ENCODE data around the gene XXYLT1.

The XXYLT1 gene

GRCh38 chr3:195253923-195254432 is 17.0 kb downstream of the XXYLT1 start:
- Histone ChIP-seq H3K9ac (ENCODE audit: low read length) (no peak overlapping the region), H3K9me3 (ENCODE audit: low read length) (no peaks in the 10 kb centered on the region), H3K36me3 (ENCODE audit: insufficient read depth, low read length) (no peaks in the 10 kb centered on the region), H3K4me3 (ENCODE audit: low read depth, low read length, poor library complexity, severe bottlenecking) (no peak overlapping the region), H3K9me2 (ENCODE audit: low read depth, low read length) (no peaks in the 10 kb centered on the region), H2AFZ (ENCODE audit: low read length) (no peak overlapping the region), H3K79me2 (ENCODE audit: insufficient read depth, low read length) (no peaks in the 10 kb centered on the region), H3K4me1 (ENCODE audit: insufficient read depth, low read length, severe bottlenecking) (peaks cover 7% of the 10 kb centered on the region), H3K27me3 (ENCODE audit: insufficient read depth, low read length) (peaks cover 4% of the 10 kb centered on the region; the same call in 1 of the 2 replicates), H3K27ac (ENCODE audit: low read depth, low read length, poor library complexity, severe bottlenecking) (no peak overlapping the region), H3K4me2 (ENCODE audit: low read length) (no peak overlapping the region), H4K20me1 (ENCODE audit: insufficient read depth, low read length) (no peaks in the 10 kb centered on the region), H3F3A (ENCODE audit: insufficient read depth, low read length) (no peaks in the 10 kb centered on the region; the same call in 1 of the 2 replicates)
- TF ChIP-seq CTCF (IDR thresholded peaks at IDR 0.05; ENCODE audit: low read length) = no peak

GRCh38 chr3:195251336-195252065 is 19.5 kb downstream of the XXYLT1 start:
- Histone ChIP-seq H3K36me3 (ENCODE audit: insufficient read depth, low read length) (no peaks in the 10 kb centered on the region; the same call in 1 of the 2 replicates), H3K9me2 (ENCODE audit: low read depth, low read length) (no peaks in the 10 kb centered on the region), H3K27ac (ENCODE audit: low read depth, low read length, poor library complexity, severe bottlenecking) (no peak overlapping the region), H4K20me1 (ENCODE audit: insufficient read depth, low read length) (no peaks in the 10 kb centered on the region), H3K9me3 (ENCODE audit: low read length) (peaks cover 2% of the 10 kb centered on the region; the same call in 1 of the 2 replicates), H3F3A (ENCODE audit: insufficient read depth, low read length) (no peaks in the 10 kb centered on the region), H3K4me1 (ENCODE audit: insufficient read depth, low read length, severe bottlenecking) (no peaks in the 10 kb centered on the region), H3K79me2 (ENCODE audit: insufficient read depth, low read length) (no peaks in the 10 kb centered on the region), H3K4me3 (ENCODE audit: low read depth, low read length, poor library complexity, severe bottlenecking) (no peak overlapping the region), H3K4me2 (ENCODE audit: low read length) (no peak overlapping the region), H2AFZ (ENCODE audit: low read length) (no peak overlapping the region), H3K9ac (ENCODE audit: low read length) (no peak overlapping the region), H3K27me3 (ENCODE audit: insufficient read depth, low read length) (peaks cover 6% of the 10 kb centered on the region; the same call in 1 of the 2 replicates)
- TF ChIP-seq CTCF (IDR thresholded peaks at IDR 0.05; ENCODE audit: low read length) (no peak), EZH2 (IDR thresholded peaks at IDR 0.05; ENCODE audit: borderline replicate concordance, low read length) (no peak)

GRCh38 chr3:195250473-195251251 is 20.3 kb downstream of the XXYLT1 start:
- no peaks in the 10 kb centered on the region; the same call in 1 of the 2 replicates for H3K36me3 ChIP-seq (ENCODE audit: insufficient read depth, low read length)
- no peak for TF ChIP-seq EZH2 (IDR thresholded peaks at IDR 0.05; ENCODE audit: borderline replicate concordance, low read length)
- no peak for TF ChIP-seq CTCF (IDR thresholded peaks at IDR 0.05; ENCODE audit: low read length)
- no peaks in the 10 kb centered on the region for H3F3A ChIP-seq (ENCODE audit: insufficient read depth, low read length)
- no peaks in the 10 kb centered on the region for H3K79me2 ChIP-seq (ENCODE audit: insufficient read depth, low read length)
- peaks cover 6% of the 10 kb centered on the region; the same call in 1 of the 2 replicates for H3K27me3 ChIP-seq (ENCODE audit: insufficient read depth, low read length)
- no peak overlapping the region for H2AFZ ChIP-seq (ENCODE audit: low read length)
- no peaks in the 10 kb centered on the region for H3K4me1 ChIP-seq (ENCODE audit: insufficient read depth, low read length, severe bottlenecking)
- H3K4me3 ChIP-seq (ENCODE audit: low read depth, low read length, poor library complexity, severe bottlenecking) = no peak overlapping the region
- H3K4me2 ChIP-seq (ENCODE audit: low read length) = no peak overlapping the region
- H3K9ac ChIP-seq (ENCODE audit: low read length) = no peak overlapping the region
- H3K9me2 ChIP-seq (ENCODE audit: low read depth, low read length) = no peaks in the 10 kb centered on the region
- H3K9me3 ChIP-seq (ENCODE audit: low read length) = peaks cover 2% of the 10 kb centered on the region; the same call in 1 of the 2 replicates
- H3K27ac ChIP-seq (ENCODE audit: low read depth, low read length, poor library complexity, severe bottlenecking) = no peak overlapping the region
- H4K20me1 ChIP-seq (ENCODE audit: insufficient read depth, low read length) = no peaks in the 10 kb centered on the region
